ENCODE data around the gene RGSL1. TPM values are rescaled to one million over a fixed set of nuclear protein-coding genes. Genes with fewer than 3 reads are reported as not detected.

Gene RGSL1
- total and polyA plus RNA-seq, 9 of the 15 experiments (the other 6 are each of a cell fraction or from before 2014, with no cell fraction given) = 0.03 TPM; not detected in 8

- no peak for TF ChIP-seq ZBTB12 (CRISPR knock-in tag; IDR thresholded peaks at IDR 0.05)
- no peak for TF ChIP-seq NR2C1 (IDR thresholded peaks at IDR 0.05)
- no peak for TF ChIP-seq NR2C1 (tag; IDR thresholded peaks at IDR 0.05)
- TF ChIP-seq MAX (CRISPR knock-in tag; IDR thresholded peaks at IDR 0.05) = no peak
- no peak for TF ChIP-seq BDP1 (IDR thresholded peaks at IDR 0.05; ENCODE audit: insufficient read depth, insufficient read length)
- TF ChIP-seq SRF (CRISPR knock-in tag; IDR thresholded peaks at IDR 0.05) = no peak
- TF ChIP-seq ZNF778 (CRISPR knock-in tag; IDR thresholded peaks at IDR 0.05) = no peak
- no peak for TF ChIP-seq HEY1 (CRISPR knock-in tag; IDR thresholded peaks at IDR 0.05; ENCODE audit: borderline replicate concordance)
- no peak for TF ChIP-seq ZNF175 (CRISPR knock-in tag; IDR thresholded peaks at IDR 0.05; ENCODE audit: low read depth)
- TF ChIP-seq BCLAF1 (IDR thresholded peaks at IDR 0.05; ENCODE audit: borderline replicate concordance in 1 of 2, control insufficient read depth in 1 of 2, low read depth in 2 of 2, low read length in 1 of 2) = no peak
Measured at GRCh38 chr1:182433580-182433979, 16.4 kb upstream of the RGSL1 start (continued).
